HG03460 (cell line): ENCODE results near the gene MYMK.

Source experiments
- ATAC-seq: cut with Tn5 transposase; IDR thresholded peaks from one replicate; pipeline ENCODE4 v1.9.1; 2021; ENCODE audit not compliant: unreplicated experiment

MYMK gene

GRCh38 chr9:133489253-133490190, 35.2 kb downstream of the MYMK start:
- no peak for ATAC-seq

GRCh38 chr9:133488686-133489252, 36.0 kb downstream of the MYMK start:
- ATAC-seq = no peak

GRCh38 chr9:133487331-133487725, 37.4 kb downstream of the MYMK start:
- no peak for ATAC-seq

- ATAC-seq = no peak
These were observed 39.1 kb downstream of the MYMK start for GRCh38 chr9:133485531-133486260.

- no peak for ATAC-seq
These were observed 39.9 kb downstream of the MYMK start for GRCh38 chr9:133484671-133485437.

GRCh38 chr9:133483611-133484010, 41.1 kb downstream of the MYMK start:
- no peak for ATAC-seq

GRCh38 chr9:133478851-133479711, 45.7 kb downstream of the MYMK start, which contains the start of gene SLC2A6:
Gene SLC2A6 (minus strand): TSS chr9:133479099. CDS start chr9:133479059, 40 bp downstream.
- ATAC-seq = peak; percentile 87

- peak; percentile 44 for ATAC-seq
These were observed 46.5 kb downstream of the MYMK start for GRCh38 chr9:133477992-133478850.

- no peak for ATAC-seq
These were observed 47.3 kb downstream of the MYMK start for GRCh38 chr9:133477461-133477860.

- ATAC-seq = no peak
These were observed 47.8 kb downstream of the MYMK start for GRCh38 chr9:133476941-133477340.

- no peak for ATAC-seq
These were observed 48.5 kb downstream of the MYMK start for GRCh38 chr9:133476036-133476931.

GRCh38 chr9:133475292-133476012, 49.3 kb downstream of the MYMK start:
- ATAC-seq = no peak

- no peak for ATAC-seq
These were observed 49.9 kb downstream of the MYMK start for GRCh38 chr9:133474853-133475252.

GRCh38 chr9:133474215-133474614, 50.5 kb downstream of the MYMK start:
- ATAC-seq = no peak

- no peak for ATAC-seq
These were observed 51.0 kb downstream of the MYMK start for GRCh38 chr9:133473743-133474142.

GRCh38 chr9:133472753-133473378, 51.9 kb downstream of the MYMK start:
- no peak for ATAC-seq

- no peak for ATAC-seq
These were observed 52.5 kb downstream of the MYMK start for GRCh38 chr9:133472277-133472645.
